Astrocyte of the cerebellum (primary cell): ENCODE data around the gene PPP6R2.

Experiments
- DNase-seq: peaks from one replicate; pipeline ENCODE4 v3.0.0-alpha.2; 2011; ENCODE audit warnings: low read depth
- H3K4me3 ChIP-seq: 2 replicates; pipeline ENCODE4 v1.5.1; 2011; ENCODE audit warnings: mild to moderate bottlenecking, low read depth, low read length, moderate library complexity
- in situ Hi-C: cut with HindIII; loops from 2 replicates; pipeline ENCODE4 v1.10.0; 2017; ENCODE audit warnings: low sequenced_read_pairs
- TF ChIP-seq, protein P1 (sequence below): IDR thresholded peaks from 2 replicates; pipeline ENCODE4 v1.5.1; 2012; ENCODE audit warnings: low read length, low read depth, moderate library complexity, mild to moderate bottlenecking; ENCODE audit errors: missing control alignments

PPP6R2 gene

DNA sequence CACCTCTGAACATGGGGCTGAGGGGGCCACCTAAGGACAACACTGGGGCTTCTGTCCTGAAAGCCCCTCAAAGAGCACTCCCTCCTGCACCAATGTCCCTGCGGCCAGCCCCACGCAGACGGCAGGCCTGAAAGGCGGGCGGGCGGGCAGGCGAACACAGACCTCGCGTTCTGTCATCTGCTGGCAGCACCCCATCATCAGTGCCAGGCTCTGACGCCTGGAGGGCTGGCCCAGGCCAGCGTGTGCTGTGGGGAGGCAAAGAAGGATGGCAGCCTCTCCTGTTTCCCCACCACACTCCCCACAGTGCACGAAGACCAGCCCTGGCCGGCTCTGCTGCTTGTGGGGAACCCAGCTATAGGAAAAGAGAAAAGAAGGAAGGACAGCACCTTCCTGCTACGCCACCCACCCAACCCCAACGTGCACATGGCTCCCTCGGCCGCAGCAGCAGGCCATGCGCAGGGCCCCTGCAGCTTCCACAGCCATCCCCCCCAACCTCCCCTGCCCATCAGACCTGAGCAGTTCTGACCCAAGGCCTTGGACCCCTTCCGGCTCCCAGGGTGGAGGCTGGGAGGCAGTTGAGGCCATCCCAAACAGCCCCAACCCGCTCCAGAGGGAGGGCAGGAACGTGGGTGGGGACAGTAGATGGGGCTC lies 128.2 kb downstream of the PPP6R2 start:
- in situ Hi-C loops = no loop called here
- no peak for DNase-seq
- H3K4me3 ChIP-seq = no peak overlapping the region
- TF ChIP-seq, protein P1, sequence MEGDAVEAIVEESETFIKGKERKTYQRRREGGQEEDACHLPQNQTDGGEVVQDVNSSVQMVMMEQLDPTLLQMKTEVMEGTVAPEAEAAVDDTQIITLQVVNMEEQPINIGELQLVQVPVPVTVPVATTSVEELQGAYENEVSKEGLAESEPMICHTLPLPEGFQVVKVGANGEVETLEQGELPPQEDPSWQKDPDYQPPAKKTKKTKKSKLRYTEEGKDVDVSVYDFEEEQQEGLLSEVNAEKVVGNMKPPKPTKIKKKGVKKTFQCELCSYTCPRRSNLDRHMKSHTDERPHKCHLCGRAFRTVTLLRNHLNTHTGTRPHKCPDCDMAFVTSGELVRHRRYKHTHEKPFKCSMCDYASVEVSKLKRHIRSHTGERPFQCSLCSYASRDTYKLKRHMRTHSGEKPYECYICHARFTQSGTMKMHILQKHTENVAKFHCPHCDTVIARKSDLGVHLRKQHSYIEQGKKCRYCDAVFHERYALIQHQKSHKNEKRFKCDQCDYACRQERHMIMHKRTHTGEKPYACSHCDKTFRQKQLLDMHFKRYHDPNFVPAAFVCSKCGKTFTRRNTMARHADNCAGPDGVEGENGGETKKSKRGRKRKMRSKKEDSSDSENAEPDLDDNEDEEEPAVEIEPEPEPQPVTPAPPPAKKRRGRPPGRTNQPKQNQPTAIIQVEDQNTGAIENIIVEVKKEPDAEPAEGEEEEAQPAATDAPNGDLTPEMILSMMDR = no peak

DNA sequence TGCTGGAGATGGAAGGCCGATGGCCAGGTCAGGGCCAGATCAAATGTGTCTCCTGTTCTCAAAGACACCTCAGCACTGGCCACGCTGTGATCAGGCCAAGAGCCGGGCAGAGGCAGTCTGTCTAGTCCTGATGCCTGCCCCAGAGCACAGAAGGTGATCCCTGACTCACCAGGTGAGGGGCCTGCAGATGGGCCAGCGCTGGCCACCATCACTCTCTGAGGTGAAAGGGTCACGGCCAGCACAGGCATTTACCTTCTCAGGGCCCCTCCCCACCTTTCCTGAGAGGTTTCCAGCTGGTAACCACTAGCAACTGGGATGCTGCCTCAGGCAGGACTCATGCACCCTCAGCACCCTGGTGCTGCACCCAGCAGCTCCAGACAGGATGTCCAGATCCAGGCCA lies 128.8 kb downstream of the PPP6R2 start:
- in situ Hi-C loops = no loop called here
- DNase-seq = no peak
- no peak overlapping the region for H3K4me3 ChIP-seq
- TF ChIP-seq, protein P1 = no peak

DNA sequence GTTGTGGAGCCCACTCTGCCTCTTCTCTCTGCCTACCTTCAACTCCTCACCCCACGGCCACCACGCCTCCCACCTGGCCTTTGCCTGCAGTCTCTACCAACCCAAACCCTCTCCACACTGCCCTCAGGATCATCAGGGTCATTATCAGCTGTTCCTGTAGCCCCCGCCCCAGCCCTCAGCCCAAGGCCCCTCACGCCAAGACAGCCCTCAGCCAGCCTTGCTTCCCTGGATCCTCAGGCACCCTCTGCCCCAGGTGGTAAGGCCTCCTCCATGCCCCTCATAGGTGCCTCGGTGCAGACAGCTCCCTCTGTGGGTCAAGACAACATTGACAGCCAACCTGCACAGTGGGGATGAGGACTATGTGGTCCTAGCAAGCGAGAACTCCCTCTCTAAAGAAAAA lies 130.0 kb downstream of the PPP6R2 start:
- in situ Hi-C loops = no loop called here
- TF ChIP-seq, protein P1 = peak; percentile 30
- no peak overlapping the region for H3K4me3 ChIP-seq
- DNase-seq = no peak

DNA sequence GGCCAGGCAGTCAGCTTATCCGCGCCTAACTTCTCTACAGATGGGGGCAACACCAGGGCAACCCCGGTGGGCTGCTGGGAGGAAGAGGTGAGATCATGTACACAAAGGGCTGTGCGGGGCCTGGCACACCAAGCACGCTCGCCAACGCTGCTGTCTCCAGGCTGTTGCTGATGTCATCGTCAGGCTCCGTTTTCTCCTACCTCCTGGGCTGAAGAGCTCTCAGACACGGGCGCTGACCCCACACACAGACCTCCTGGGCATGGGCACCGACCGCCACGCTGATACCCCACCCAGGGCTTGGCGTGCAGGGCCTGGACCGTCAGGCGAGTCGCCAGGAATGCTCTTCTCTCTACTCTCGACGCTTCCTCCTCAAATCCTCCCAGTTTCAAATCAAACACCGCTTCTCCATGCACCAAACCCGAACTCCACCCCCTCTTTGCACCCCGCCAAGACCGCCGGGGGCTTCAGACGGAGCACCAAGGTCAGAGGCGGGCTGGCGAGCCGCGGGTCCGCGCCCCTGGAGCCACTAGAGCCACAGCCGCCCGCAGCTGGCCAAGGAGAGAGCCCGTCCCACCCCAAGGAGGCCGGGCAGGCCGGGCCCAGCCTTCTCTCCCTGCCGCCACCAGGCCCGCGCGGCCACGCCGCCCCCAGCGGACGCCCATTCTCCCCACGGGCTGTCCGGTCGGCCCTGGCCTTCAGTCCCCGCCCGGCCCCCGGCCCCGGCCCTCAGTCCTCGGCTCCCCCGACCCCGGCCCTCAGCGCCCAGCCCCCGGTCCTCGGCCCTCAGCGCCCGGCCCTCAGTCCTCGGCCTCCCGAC lies 130.9 kb downstream of the PPP6R2 start:
- in situ Hi-C loops = no loop called here
- peak; percentile 8 for DNase-seq
- peak overlapping the region; percentile 60 for H3K4me3 ChIP-seq
- TF ChIP-seq, protein P1 = no peak

DNA sequence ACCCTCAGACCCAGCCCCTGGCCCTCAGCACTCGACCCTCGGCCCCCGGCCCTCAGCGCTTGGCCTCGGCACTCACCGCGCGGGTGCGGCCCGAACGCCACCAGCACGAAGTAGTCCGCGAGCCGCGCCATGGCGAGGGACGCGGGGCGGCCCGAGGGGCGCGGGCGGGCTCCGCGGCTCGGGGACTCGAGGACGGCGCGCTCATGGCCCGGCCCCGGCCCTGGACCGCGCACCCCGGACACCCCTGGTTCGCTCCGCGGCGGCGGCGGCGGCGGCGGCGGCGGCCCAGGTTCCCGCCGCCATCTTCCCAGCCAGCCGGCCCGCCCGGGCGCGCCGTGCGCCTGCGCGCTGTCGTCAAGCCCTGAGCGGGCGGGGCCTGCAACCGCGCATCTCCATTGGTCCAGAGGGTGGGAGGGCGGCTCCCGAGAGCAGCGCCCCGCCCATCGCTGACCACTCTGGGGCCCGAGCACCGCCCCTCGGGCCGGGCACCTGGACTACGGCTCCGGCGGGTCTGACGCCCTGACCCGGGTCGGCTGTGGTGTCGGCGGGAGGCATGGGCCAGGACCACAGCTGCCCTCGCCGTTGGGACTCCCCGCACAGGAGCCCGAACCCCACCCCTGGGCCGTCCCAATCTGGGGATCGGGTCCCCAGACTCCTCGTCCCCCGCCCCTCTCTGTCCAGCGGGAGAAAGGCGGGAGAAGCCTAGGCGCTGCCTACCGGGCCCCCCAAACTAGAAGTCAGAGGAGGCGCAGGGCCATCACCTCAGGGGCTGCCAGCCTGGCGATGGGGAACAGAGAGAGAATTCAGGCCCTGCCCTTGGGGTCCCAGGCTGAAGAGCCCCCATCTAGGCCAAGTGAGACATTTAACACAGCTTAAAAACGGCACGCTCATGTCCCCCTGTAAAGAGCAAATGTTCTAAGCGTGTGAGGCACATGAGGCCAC lies 131.9 kb downstream of the PPP6R2 start, which contains the start of gene SBF1:
Gene SBF1 (minus strand): TSS at position 326 of the 942 bp plus-strand sequence. CDS start 195 bp downstream, at position 131.
- H3K4me3 ChIP-seq = peak within 1 kb of the TSS; percentile 60
- in situ Hi-C loops = no loop called here
- TF ChIP-seq, protein P1 = no peak
- peak; percentile 69 for DNase-seq

DNA sequence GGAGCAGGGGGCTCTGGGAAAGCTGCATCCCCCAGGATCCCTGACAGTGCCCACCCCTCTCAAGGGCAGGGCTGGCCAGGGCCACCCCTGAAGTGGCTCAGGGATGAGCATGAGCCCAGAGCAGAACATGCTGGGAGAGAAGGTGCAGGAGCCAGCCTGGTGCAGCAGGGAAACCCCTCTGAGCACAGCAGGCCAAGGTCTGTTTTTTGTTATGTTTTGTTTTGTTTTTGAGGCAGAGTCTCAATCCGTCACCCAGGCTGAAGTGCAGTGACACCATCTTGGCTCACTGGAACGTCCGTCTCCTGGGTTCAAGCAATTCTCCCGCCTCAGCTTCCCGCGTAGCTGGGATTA lies 132.5 kb downstream of the PPP6R2 start:
- H3K4me3 ChIP-seq = no peak overlapping the region
- in situ Hi-C loops = no loop called here

More for the DNA sequence above, 132.5 kb downstream of the PPP6R2 start:
- DNase-seq = no peak
- TF ChIP-seq, protein P1 = no peak
